Fibroblast of the aortic adventitia (primary cell): Measurements from ENCODE around the gene GPHA2. TPM values are rescaled to one million over a fixed set of nuclear protein-coding genes. Genes with fewer than 3 reads are reported as not detected.

Experiments used
- DNase-seq: peaks from one replicate; pipeline ENCODE4 v3.0.0-alpha.2; 2010; ENCODE audit warnings: low read depth
- H3K4me3 ChIP-seq: 2 replicates; pipeline ENCODE4 v1.5.1; 2011; ENCODE audit warnings: low read depth, mild to moderate bottlenecking, control low read depth, low read length, moderate library complexity
- CTCF ChIP-seq: IDR thresholded peaks from 2 replicates; pipeline ENCODE4 v1.5.1; 2011; ENCODE audit warnings: mild to moderate bottlenecking, low read length, control low read depth, inconsistent platforms; ENCODE audit not compliant: insufficient read depth
- total RNA-seq: library from RNA; depleted of rRNA; stranded (reverse); fragments of >200 nt; gene quantifications from 2 replicates; pipeline ENCODE4 v1.2.3, GENCODE V29; 2012; ENCODE audit warnings: low replicate concordance

Gene GPHA2
- total RNA-seq, 1 donor, result not detected

- peak within 1 kb of the TSS; percentile 84 for H3K4me3 ChIP-seq
- no peak for TF ChIP-seq CTCF
- DNase-seq, result peak; percentile 93
Observed at GRCh38 chr11:64923944-64924909, 11.5 kb downstream of the GPHA2 start, which contains the start of gene PPP2R5B. Gene PPP2R5B (plus strand): TSS chr11:64924689. CDS start chr11:64925735, 1,046 bp downstream.

DNA sequence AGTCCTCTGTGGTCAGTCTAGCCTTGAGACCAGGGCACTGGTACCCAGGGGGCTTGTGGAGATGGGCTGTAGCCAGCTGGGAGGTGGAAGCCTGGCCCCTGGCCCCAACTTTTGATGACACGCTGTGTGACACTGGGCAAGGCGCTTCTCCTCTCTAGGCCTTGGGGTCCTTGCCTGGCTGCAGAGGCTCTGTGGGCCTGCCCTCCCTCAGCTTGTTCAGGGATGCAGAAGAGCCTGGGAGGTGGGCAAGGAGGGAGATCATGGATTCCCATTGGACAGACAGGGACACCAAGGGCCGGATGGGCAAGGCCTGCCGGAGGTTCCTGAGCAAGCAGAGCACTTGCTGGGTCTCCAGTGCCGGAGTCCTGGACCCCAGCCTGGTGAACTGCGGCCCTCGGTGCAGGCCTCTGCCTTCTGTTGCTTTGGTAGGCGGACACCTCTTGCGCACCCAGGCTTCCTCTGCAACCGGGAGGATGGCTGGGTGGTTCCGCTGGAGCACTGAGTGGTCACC is 12.5 kb downstream of the GPHA2 start:
- no peak for DNase-seq
- no peak overlapping the region for H3K4me3 ChIP-seq
- no peak for TF ChIP-seq CTCF

- no peak for DNase-seq
- TF ChIP-seq CTCF, result no peak
Observed at GRCh38 chr11:64921384-64921783, 14.3 kb downstream of the GPHA2 start.

DNA sequence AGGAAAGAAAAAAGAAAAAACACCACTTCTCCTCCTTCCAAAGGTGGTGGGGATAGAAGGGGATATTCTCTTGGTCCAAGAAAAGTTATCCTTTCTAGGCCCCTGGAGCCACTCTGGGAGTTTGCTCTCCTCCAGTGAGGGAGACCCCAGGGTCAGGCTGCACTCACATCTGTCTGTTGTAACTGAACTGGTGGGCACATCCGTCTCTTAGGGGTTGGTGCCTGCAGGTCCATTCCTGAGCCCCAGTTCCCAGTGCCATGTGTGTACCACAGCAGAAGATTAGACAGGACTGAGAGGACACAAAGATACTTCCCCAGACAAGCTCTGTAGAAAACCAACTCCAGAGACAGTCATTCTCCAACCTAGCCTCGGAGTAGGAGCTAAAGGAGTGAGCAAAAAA is 15.6 kb downstream of the GPHA2 start:
- no peak for DNase-seq
- no peak overlapping the region for H3K4me3 ChIP-seq
- TF ChIP-seq CTCF, result no peak

More at GRCh38 chr11:64921384-64921783, 14.3 kb downstream of the GPHA2 start:
- H3K4me3 ChIP-seq, result no peak overlapping the region

DNA sequence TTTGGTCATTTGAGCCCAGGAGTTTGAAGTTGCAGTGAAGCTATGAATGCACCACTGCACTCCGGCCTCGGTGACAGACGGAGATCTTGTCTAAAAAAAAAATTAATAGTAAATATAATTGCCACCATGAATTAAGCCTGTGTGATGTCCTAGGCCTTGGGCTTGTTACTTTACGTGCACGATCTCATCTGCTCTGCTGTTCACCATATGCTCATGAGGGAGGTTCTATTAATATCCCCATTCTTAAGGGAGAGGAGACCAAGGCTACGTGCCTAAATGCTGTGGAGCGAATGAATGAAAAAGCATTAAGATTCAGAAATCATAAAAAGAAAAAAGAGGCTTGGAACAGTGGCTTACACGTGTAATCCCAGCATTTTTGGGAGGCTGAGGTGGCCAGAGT is 16.1 kb downstream of the GPHA2 start:
- no peak overlapping the region for H3K4me3 ChIP-seq
- no peak for TF ChIP-seq CTCF
- no peak for DNase-seq

DNA sequence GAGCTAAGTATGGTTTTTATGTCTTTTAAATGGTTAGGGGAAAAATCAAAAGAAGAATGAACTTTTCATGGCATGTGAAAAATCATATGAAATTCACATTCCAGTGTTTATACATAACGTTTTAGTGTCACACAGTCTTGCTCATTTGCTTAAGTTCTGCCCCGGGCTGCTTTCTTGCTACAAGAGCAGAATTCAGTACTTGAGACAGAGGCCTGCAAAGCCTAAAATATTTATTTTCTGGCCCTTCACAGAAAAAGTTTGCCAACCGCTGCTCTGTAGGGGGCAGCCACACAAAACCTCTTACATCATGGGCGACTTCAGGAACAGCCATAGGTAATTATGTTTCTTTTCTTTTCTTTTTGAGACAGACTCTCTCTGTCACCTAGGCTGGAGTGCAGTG is 17.7 kb downstream of the GPHA2 start:
- H3K4me3 ChIP-seq, result peak overlapping the region; percentile 59
- TF ChIP-seq CTCF, result peak; percentile 26
- peak; percentile 65 for DNase-seq
